Suprapubic skin (tissue), 3 donors: Measurements from ENCODE around the gene ZCCHC24.

Experiments
- CTCF ChIP-seq, 2 donors: fragments of 200-600 bp in 1 of 2; fragments of 450-650 bp in 1 of 2; sonication (generic) in 1 of 2; IDR thresholded peaks; one replicate each; pipeline ENCODE4 v1.5.1; 2016 to 2019; ENCODE audit warnings: antibody characterized with exemption in 2 of 2, mild to moderate bottlenecking in 1 of 2, moderate library complexity in 1 of 2
- EP300 ChIP-seq: sonication (generic); formaldehyde crosslinking; IDR thresholded peaks from one replicate; pipeline ENCODE4 v1.6.1; 2017; ENCODE audit warnings: antibody characterized with exemption
- POLR2A ChIP-seq, 2 donors: fragments of 450-650 bp; IDR thresholded peaks; one replicate each; pipeline ENCODE4 v1.6.1; 2017; ENCODE audit warnings: antibody characterized with exemption in 2 of 2, mild to moderate bottlenecking in 2 of 2, moderate library complexity in 2 of 2

- TF ChIP-seq EP300 (no peak), CTCF (IDR thresholded peaks at IDR 0.05) (no peak), POLR2A (IDR thresholded peaks at IDR 0.05) (no peak)
Observed at GRCh38 chr10:79418274-79418673, 27.1 kb downstream of the ZCCHC24 start.
